ENCODE measurements around the gene EXO1. TPM values are rescaled to one million over a fixed set of nuclear protein-coding genes. Genes with fewer than 3 reads are reported as not detected.
A peak's percentile ranks its signal among the peaks of the same experiment; 100 is the strongest.

EXO1 gene
- polyA plus RNA-seq, 1 donor (not counting 4 experiments of a cell fraction or from before 2014, with no cell fraction given): 5.4 TPM

- Histone ChIP-seq H3K4me2 (ENCODE audit: control insufficient read depth, extremely low read depth, insufficient read depth, low read depth, low read length) (peak overlapping the region; percentile 22), H4K20me1 (ENCODE audit: control insufficient read depth, extremely low read depth, insufficient read depth, low read length) (no peaks in the 10 kb centered on the region), H3K27me3 (ENCODE audit: control insufficient read depth, extremely low read depth, insufficient read depth, low read length) (no peaks in the 10 kb centered on the region), H2AFZ (ENCODE audit: control insufficient read depth, low read length) (no peak overlapping the region), H3K36me3 (ENCODE audit: control insufficient read depth in 2 of 2, extremely low read depth in 1 of 2, insufficient read depth in 2 of 2, low read length in 2 of 2) (no peaks in the 10 kb centered on the region), H3K9ac (ENCODE audit: control insufficient read depth, extremely low read depth, insufficient read depth, low read length) (no peak overlapping the region), H3K9me3 (ENCODE audit: control insufficient read depth, low read depth, low read length) (no peaks in the 10 kb centered on the region), H3K27ac (ENCODE audit: control insufficient read depth, insufficient read depth, low read length) (peak overlapping the region; percentile 15), H3K4me1 (ENCODE audit: control insufficient read depth, extremely low read depth, insufficient read depth, low read length) (peaks cover 26% of the 10 kb centered on the region), H3K79me2 (ENCODE audit: control insufficient read depth, insufficient read depth, low read length) (no peaks in the 10 kb centered on the region), H3K4me3 (ENCODE audit: control insufficient read depth in 2 of 3, extremely low read depth in 1 of 3, insufficient read depth in 2 of 3, low read depth in 1 of 3, low read length in 3 of 3) (no peak overlapping the region), H3K9me1 (ENCODE audit: control insufficient read depth, extremely low read depth, insufficient read depth, low read length) (no peaks in the 10 kb centered on the region)
- FAIRE-seq: no peak
- no peak for DNase-seq (ENCODE audit: low read depth, low spot score)
- dilution Hi-C loops (cut with MboI; ENCODE audit: extremely low pct_ligation_motif_present, low sequenced_read_pairs): loop anchor here (25.0 kb wide), 1 partner anchor 225 kb away; no protein-coding TSS in a partner anchor
- TF ChIP-seq EZH2 (IDR thresholded peaks at IDR 0.05; ENCODE audit: low read length) (no peak), CTCF (optimal IDR thresholded peaks at IDR 0.05 in 1 of 3, IDR thresholded peaks at IDR 0.05 in 1 of 3, conservative IDR thresholded peaks at IDR 0.05 in 1 of 3; ENCODE audit: extremely low read depth in 1 of 3, insufficient read depth in 2 of 3, low read length in 3 of 3) (no peak)
These were observed 10.6 kb upstream of the EXO1 start for GRCh38 chr1:241837416-241837815.

- no peaks in the 10 kb centered on the region for H3K79me2 ChIP-seq (ENCODE audit: control insufficient read depth, insufficient read depth, low read length)
- DNase-seq (ENCODE audit: low read depth, low spot score): no peak
- no peak overlapping the region for H2AFZ ChIP-seq (ENCODE audit: control insufficient read depth, low read length)
- no peaks in the 10 kb centered on the region for H3K9me1 ChIP-seq (ENCODE audit: control insufficient read depth, extremely low read depth, insufficient read depth, low read length)
- H3K9me3 ChIP-seq (ENCODE audit: control insufficient read depth, low read depth, low read length): no peaks in the 10 kb centered on the region
- peak; percentile 77 for FAIRE-seq
- no peaks in the 10 kb centered on the region for H3K27me3 ChIP-seq (ENCODE audit: control insufficient read depth, extremely low read depth, insufficient read depth, low read length)
- H3K9ac ChIP-seq (ENCODE audit: control insufficient read depth, extremely low read depth, insufficient read depth, low read length): no peak overlapping the region
- no peak overlapping the region for H3K4me3 ChIP-seq (ENCODE audit: control insufficient read depth in 2 of 3, extremely low read depth in 1 of 3, insufficient read depth in 2 of 3, low read depth in 1 of 3, low read length in 3 of 3)
- H3K36me3 ChIP-seq (ENCODE audit: control insufficient read depth in 2 of 2, extremely low read depth in 1 of 2, insufficient read depth in 2 of 2, low read length in 2 of 2): no peaks in the 10 kb centered on the region
- TF ChIP-seq CTCF (optimal IDR thresholded peaks at IDR 0.05 in 1 of 3, IDR thresholded peaks at IDR 0.05 in 1 of 3, conservative IDR thresholded peaks at IDR 0.05 in 1 of 3; ENCODE audit: extremely low read depth in 1 of 3, insufficient read depth in 2 of 3, low read length in 3 of 3) (no peak), EZH2 (IDR thresholded peaks at IDR 0.05; ENCODE audit: low read length) (no peak)
- peaks cover 29% of the 10 kb centered on the region for H3K4me1 ChIP-seq (ENCODE audit: control insufficient read depth, extremely low read depth, insufficient read depth, low read length)
- no peaks in the 10 kb centered on the region for H4K20me1 ChIP-seq (ENCODE audit: control insufficient read depth, extremely low read depth, insufficient read depth, low read length)
- H3K4me2 ChIP-seq (ENCODE audit: control insufficient read depth, extremely low read depth, insufficient read depth, low read depth, low read length): peak overlapping the region; percentile 33
- no peak overlapping the region for H3K27ac ChIP-seq (ENCODE audit: control insufficient read depth, insufficient read depth, low read length)
- dilution Hi-C loops (cut with MboI; ENCODE audit: extremely low pct_ligation_motif_present, low sequenced_read_pairs): loop anchor here (25.0 kb wide), 1 partner anchor 226 kb away; no protein-coding TSS in a partner anchor
These were observed 10.1 kb upstream of the EXO1 start for GRCh38 chr1:241837901-241838300.

All from keratinocyte (primary cell).